SK-N-SH (cell line): ENCODE measurements around the gene CDKAL1.

Experiments
- EP300 ChIP-seq, 2 experiments: IDR thresholded peaks; 2 replicates each; pipeline versions ENCODE4 v1.4.0 to v1.6.1; 2012; ENCODE audit warnings: borderline replicate concordance in 1 of 2, low read depth in 1 of 2, low read length in 1 of 2
- MAX ChIP-seq: IDR thresholded peaks from 2 replicates; pipeline ENCODE4 v1.4.0; 2012; ENCODE audit warnings: low read depth
- MXI1 ChIP-seq: IDR thresholded peaks from 2 replicates; pipeline ENCODE4 v1.6.1; 2012; ENCODE audit warnings: mild to moderate bottlenecking, low read depth, low read length, improper control_type of control experiment
- POLR2AphosphoS5 ChIP-seq: IDR thresholded peaks from 2 replicates; pipeline ENCODE4 v1.6.1; 2012; ENCODE audit warnings: low read depth, low read length
- REST ChIP-seq: IDR thresholded peaks from 2 replicates; pipeline ENCODE4 v1.6.1; 2012; ENCODE audit warnings: mild to moderate bottlenecking, low read depth, low read length, moderate library complexity
- TF ChIP-seq, protein P1 (sequence below): fragments of 200-600 bp; sonication (generic); IDR thresholded peaks from 2 replicates; pipeline ENCODE4 v1.6.1; 2017; ENCODE audit warnings: antibody characterized with exemption, mild to moderate bottlenecking, moderate library complexity

DNA sequence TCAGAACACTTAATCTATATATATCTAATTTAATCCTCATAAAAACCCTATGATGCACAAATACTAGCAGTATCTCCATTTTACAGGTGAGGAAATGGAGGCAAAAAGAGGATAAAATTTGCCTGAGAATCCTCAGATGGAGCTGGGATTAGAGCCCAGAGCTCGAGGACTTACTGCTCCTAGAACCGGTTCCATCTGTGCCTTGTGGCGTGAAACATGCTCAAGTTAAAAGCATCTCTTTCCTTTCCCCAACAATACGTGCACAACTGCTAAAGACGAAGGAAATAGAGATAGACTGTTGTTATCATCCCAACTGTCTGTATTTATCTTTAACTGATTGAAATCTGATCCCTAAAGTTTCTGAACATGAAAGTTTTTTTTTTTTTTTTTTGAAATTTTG, 691.7 kb downstream of the CDKAL1 start:
- TF ChIP-seq EP300 (IDR thresholded peaks at IDR 0.05; ENCODE audit: borderline replicate concordance in 1 of 2, low read depth in 1 of 2, low read length in 1 of 2) (no peak), MAX (no peak), POLR2AphosphoS5 (no peak), REST (no peak), MXI1 (no peak)
- TF ChIP-seq, protein P1, sequence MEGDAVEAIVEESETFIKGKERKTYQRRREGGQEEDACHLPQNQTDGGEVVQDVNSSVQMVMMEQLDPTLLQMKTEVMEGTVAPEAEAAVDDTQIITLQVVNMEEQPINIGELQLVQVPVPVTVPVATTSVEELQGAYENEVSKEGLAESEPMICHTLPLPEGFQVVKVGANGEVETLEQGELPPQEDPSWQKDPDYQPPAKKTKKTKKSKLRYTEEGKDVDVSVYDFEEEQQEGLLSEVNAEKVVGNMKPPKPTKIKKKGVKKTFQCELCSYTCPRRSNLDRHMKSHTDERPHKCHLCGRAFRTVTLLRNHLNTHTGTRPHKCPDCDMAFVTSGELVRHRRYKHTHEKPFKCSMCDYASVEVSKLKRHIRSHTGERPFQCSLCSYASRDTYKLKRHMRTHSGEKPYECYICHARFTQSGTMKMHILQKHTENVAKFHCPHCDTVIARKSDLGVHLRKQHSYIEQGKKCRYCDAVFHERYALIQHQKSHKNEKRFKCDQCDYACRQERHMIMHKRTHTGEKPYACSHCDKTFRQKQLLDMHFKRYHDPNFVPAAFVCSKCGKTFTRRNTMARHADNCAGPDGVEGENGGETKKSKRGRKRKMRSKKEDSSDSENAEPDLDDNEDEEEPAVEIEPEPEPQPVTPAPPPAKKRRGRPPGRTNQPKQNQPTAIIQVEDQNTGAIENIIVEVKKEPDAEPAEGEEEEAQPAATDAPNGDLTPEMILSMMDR, result no peak
